ENCODE data around the gene YWHAB.

GRCh38 chr20:44848254-44849015 lies 37.1 kb upstream of the YWHAB start:
- TF ChIP-seq CTCF (conservative IDR thresholded peaks at IDR 0.05; ENCODE audit: low read depth, low read length) (no peak), EZH2 (IDR thresholded peaks at IDR 0.05; ENCODE audit: low read length, unreplicated experiment) (no peak)
